AG04450 (cell line): Measurements from ENCODE around the gene ZNF620. TPM values are rescaled to one million over a fixed set of nuclear protein-coding genes. Genes with fewer than 3 reads are reported as not detected.
"Not testable (repeated sequence)": the region's sequence is repeated elsewhere in the genome, so short reads cannot be mapped to it uniquely, and the experiment has no call there.

Source experiments
- CTCF ChIA-PET: fragments of 300-600, 350-600 bp; formaldehyde crosslinking; extraction: SDS; loops from one replicate; lab custom pipeline; 2022; ENCODE audit warnings: antibody characterized with exemption, inconsistent platforms; lab: Charles Lee
- POLR2A ChIA-PET: fragments of 350-600 bp; formaldehyde crosslinking; extraction: SDS; loops from one replicate; lab custom pipeline; 2021; ENCODE audit warnings: antibody characterized with exemption, inconsistent platforms; lab: Yijun Ruan, JAX
- DNase-seq: peaks from one replicate; pipeline ENCODE4 v3.0.0-alpha.2; 2011; ENCODE audit warnings: low read depth, low spot score
- H3K27ac ChIP-seq: one replicate; pipeline ENCODE4 v1.5.1; 2012; ENCODE audit warnings: low read depth, low read length, control low read depth
- H3K27me3 ChIP-seq: one replicate; pipeline ENCODE4 v1.6.0; 2012; ENCODE audit warnings: low read length; ENCODE audit not compliant: control insufficient read depth, insufficient read depth
- H3K4me3 ChIP-seq: 2 replicates; pipeline ENCODE4 v1.5.1; 2011; ENCODE audit warnings: mild to moderate bottlenecking, low read depth, low read length, control low read depth
- H3K9me3 ChIP-seq: 2 replicates; pipeline ENCODE4 v1.5.1; 2012; ENCODE audit warnings: low read length; ENCODE audit not compliant: control insufficient read depth, insufficient read depth
- polyA plus RNA-seq: library from polyadenylated mRNA; depleted of rRNA; stranded (reverse); fragments of >200 nt; gene quantifications from 2 replicates; pipeline ENCODE4 v1.2.3, GENCODE V29; 2011
- TF ChIP-seq, protein P1 (sequence below): IDR thresholded peaks from 2 replicates; pipeline ENCODE4 v1.5.1; 2011; ENCODE audit warnings: low read depth, low read length, control low read depth, inconsistent platforms

The ZNF620 gene
- polyA plus RNA-seq, 1 experiment, result 0.69 TPM

DNA sequence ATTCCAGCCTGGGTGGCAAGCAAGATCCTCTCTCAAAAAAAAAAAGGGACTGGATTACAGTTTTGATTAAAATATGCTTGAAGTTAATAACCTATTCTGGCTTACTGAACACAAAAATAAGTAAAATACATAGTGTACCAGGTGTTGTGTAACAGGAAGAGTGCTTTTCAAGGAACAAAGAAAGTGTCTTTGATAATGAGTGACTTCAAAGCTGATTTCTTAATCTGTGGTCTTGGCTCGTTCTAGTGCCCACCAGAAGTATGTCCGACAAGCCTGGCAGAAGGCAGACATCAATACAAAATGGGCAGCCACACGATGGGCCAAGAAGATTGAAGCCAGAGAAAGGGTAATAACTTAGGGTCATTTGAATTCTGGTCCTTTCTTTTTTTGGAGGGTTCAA is 44.7 kb upstream of the ZNF620 start:
- Histone ChIP-seq H3K27ac (no peak overlapping the region), H3K27me3 (no peaks in the 10 kb centered on the region), H3K4me3 (no peak overlapping the region), H3K9me3 (no peaks in the 10 kb centered on the region; the same call in 1 of the 2 replicates)
- CTCF ChIA-PET, result interaction anchor here (1.2 kb wide), 1 partner anchor 152 kb away, joined by 6 read pairs; no protein-coding TSS in a partner anchor
- no peak for DNase-seq
- TF ChIP-seq, protein P1, sequence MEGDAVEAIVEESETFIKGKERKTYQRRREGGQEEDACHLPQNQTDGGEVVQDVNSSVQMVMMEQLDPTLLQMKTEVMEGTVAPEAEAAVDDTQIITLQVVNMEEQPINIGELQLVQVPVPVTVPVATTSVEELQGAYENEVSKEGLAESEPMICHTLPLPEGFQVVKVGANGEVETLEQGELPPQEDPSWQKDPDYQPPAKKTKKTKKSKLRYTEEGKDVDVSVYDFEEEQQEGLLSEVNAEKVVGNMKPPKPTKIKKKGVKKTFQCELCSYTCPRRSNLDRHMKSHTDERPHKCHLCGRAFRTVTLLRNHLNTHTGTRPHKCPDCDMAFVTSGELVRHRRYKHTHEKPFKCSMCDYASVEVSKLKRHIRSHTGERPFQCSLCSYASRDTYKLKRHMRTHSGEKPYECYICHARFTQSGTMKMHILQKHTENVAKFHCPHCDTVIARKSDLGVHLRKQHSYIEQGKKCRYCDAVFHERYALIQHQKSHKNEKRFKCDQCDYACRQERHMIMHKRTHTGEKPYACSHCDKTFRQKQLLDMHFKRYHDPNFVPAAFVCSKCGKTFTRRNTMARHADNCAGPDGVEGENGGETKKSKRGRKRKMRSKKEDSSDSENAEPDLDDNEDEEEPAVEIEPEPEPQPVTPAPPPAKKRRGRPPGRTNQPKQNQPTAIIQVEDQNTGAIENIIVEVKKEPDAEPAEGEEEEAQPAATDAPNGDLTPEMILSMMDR, result no peak
- POLR2A ChIA-PET, result interaction anchor here (0.6 kb wide), 1 partner anchor 24 kb away, joined by 4 read pairs; no protein-coding TSS in a partner anchor

GRCh38 chr3:40462838-40463237 is 43.0 kb upstream of the ZNF620 start:
- H3K27ac ChIP-seq, H3K4me3 ChIP-seq, POLR2A ChIA-PET, H3K27me3 ChIP-seq, CTCF ChIA-PET, DNase-seq, H3K9me3 ChIP-seq: not testable (repeated sequence)

- no peak for DNase-seq
- no peaks in the 10 kb centered on the region for H3K9me3 ChIP-seq
- POLR2A ChIA-PET, result interaction anchor here (0.6 kb wide), 1 partner anchor 1321 kb away, joined by 3 read pairs; no protein-coding TSS in a partner anchor
- CTCF ChIA-PET, result no interaction called here
- H3K27me3 ChIP-seq, result no peaks in the 10 kb centered on the region
- H3K4me3 ChIP-seq, result no peak overlapping the region
- TF ChIP-seq, protein P1, result no peak
- no peak overlapping the region for H3K27ac ChIP-seq
Measured at GRCh38 chr3:40463579-40463978, 42.3 kb upstream of the ZNF620 start.

GRCh38 chr3:40464339-40465110 is 41.3 kb upstream of the ZNF620 start:
- no peak for DNase-seq
- Histone ChIP-seq H3K27ac (no peak overlapping the region), H3K4me3 (no peak overlapping the region), H3K9me3 (no peaks in the 10 kb centered on the region), H3K27me3 (no peaks in the 10 kb centered on the region)
- POLR2A ChIA-PET, result interaction anchor here (0.6 to 1.0 kb wide), 2 partner anchors 19 to 1322 kb away, joined by 3 read pairs; no protein-coding TSS in a partner anchor
- TF ChIP-seq, protein P1, result no peak
- CTCF ChIA-PET, result interaction anchor here (1.0 kb wide), 1 partner anchor 12 kb away, joined by 3 read pairs; no protein-coding TSS in a partner anchor

- no peak for DNase-seq
- ChIA-PET POLR2A (interaction anchor here (1.1 kb wide), 1 partner anchor 8 kb away, joined by 4 read pairs; the partner anchor contains the start of gene RPL14), CTCF (interaction anchor here (1.0 kb wide), 1 partner anchor 12 kb away, joined by 3 read pairs; no protein-coding TSS in a partner anchor)
- no peaks in the 10 kb centered on the region for H3K27me3 ChIP-seq
- H3K9me3 ChIP-seq, result no peaks in the 10 kb centered on the region
- H3K4me3 ChIP-seq, result no peak overlapping the region
- H3K27ac ChIP-seq, result no peak overlapping the region
- TF ChIP-seq, protein P1, result no peak
Measured at GRCh38 chr3:40465111-40465407, 40.8 kb upstream of the ZNF620 start.
